ENCODE measurements around the gene ARID5B.

GRCh38 chr10:61974601-61975390 lies 73.3 kb downstream of the ARID5B start:
- TF ChIP-seq CTCF (IDR thresholded peaks at IDR 0.05) (no peak), ZFX (IDR thresholded peaks at IDR 0.05; ENCODE audit: borderline replicate concordance) (no peak)
